Activated naive CD4-positive, alpha-beta T cell treated with anti-CD3 and anti-CD28 coated beads, Interleukin-2, amount 10 ng/mL, durations not matched to agents 7 days and 5 days (primary cell): ENCODE measurements around the gene GPR146.

ENCODE experiments used
- CTCF ChIA-PET: fragments of 350-600 bp; sonication (Branson Sonifier 250); formaldehyde crosslinking; loops from one replicate; lab custom pipeline; 2021; ENCODE audit warnings: antibody characterized with exemption; lab: Charles Lee
- DNase-seq: peaks from one replicate; pipeline ENCODE4 v3.0.0-alpha.2; 2020
- H3K27ac Mint-ChIP-seq: one replicate; pipeline ENCODE4 v1.8.0; 2021; ENCODE audit warnings: mild to moderate bottlenecking, moderate library complexity, mixed read lengths
- H3K27me3 Mint-ChIP-seq: one replicate; pipeline ENCODE4 v1.8.0; 2021; ENCODE audit warnings: mild to moderate bottlenecking, mixed read lengths
- H3K36me3 Mint-ChIP-seq: one replicate; pipeline ENCODE4 v1.8.0; 2021; ENCODE audit warnings: mixed read lengths
- H3K4me1 Mint-ChIP-seq: one replicate; pipeline ENCODE4 v1.8.0; 2021; ENCODE audit warnings: mixed read lengths
- H3K4me3 Mint-ChIP-seq: one replicate; pipeline ENCODE4 v1.8.0; 2021; ENCODE audit warnings: mild to moderate bottlenecking, moderate library complexity, mixed read lengths
- H3K9me3 Mint-ChIP-seq: one replicate; pipeline ENCODE4 v1.8.0; 2021; ENCODE audit warnings: mixed read lengths

GPR146 gene

GRCh38 chr7:1103009-1103788 is 58.9 kb downstream of the GPR146 start:
- H3K9me3 Mint-ChIP-seq, result no peaks in the 10 kb centered on the region
- peaks cover 23% of the 10 kb centered on the region for H3K4me1 Mint-ChIP-seq
- no peaks in the 10 kb centered on the region for H3K36me3 Mint-ChIP-seq
- DNase-seq, result no peak
- CTCF ChIA-PET, result interaction anchor here (0.5 to 2.0 kb wide), 5 partner anchors 16 to 127 kb away, joined by 3 to 7 read pairs (median 3); no protein-coding TSS in a partner anchor
- H3K27me3 Mint-ChIP-seq, result no peaks in the 10 kb centered on the region
- H3K27ac Mint-ChIP-seq, result no peak overlapping the region
- H3K4me3 Mint-ChIP-seq, result no peak overlapping the region

- peaks cover 23% of the 10 kb centered on the region for H3K4me1 Mint-ChIP-seq
Measured at GRCh38 chr7:1103789-1104515, 59.6 kb downstream of the GPR146 start.

GRCh38 chr7:1104516-1105179 is 60.3 kb downstream of the GPR146 start:
- DNase-seq, result no peak

More at GRCh38 chr7:1103789-1104515, 59.6 kb downstream of the GPR146 start:
- no peak overlapping the region for H3K4me3 Mint-ChIP-seq
- H3K27ac Mint-ChIP-seq, result no peak overlapping the region
- no peaks in the 10 kb centered on the region for H3K27me3 Mint-ChIP-seq
- no peak for DNase-seq
- H3K9me3 Mint-ChIP-seq, result no peaks in the 10 kb centered on the region
- CTCF ChIA-PET, result interaction anchor here (0.6 to 2.0 kb wide), 7 partner anchors 17 to 111 kb away, joined by 3 to 6 read pairs (median 3); no protein-coding TSS in a partner anchor
- no peaks in the 10 kb centered on the region for H3K36me3 Mint-ChIP-seq

GRCh38 chr7:1105189-1105588 is 60.8 kb downstream of the GPR146 start:
- Mint-ChIP-seq H3K4me3 (no peak overlapping the region), H3K27ac (no peak overlapping the region), H3K27me3 (no peaks in the 10 kb centered on the region), H3K9me3 (no peaks in the 10 kb centered on the region), H3K4me1 (peaks cover 23% of the 10 kb centered on the region), H3K36me3 (no peaks in the 10 kb centered on the region)
- no peak for DNase-seq
- CTCF ChIA-PET, result no interaction called here

More at GRCh38 chr7:1104516-1105179, 60.3 kb downstream of the GPR146 start:
- Mint-ChIP-seq H3K27ac (no peak overlapping the region), H3K4me3 (no peak overlapping the region), H3K27me3 (no peaks in the 10 kb centered on the region), H3K9me3 (no peaks in the 10 kb centered on the region), H3K4me1 (peaks cover 23% of the 10 kb centered on the region), H3K36me3 (no peaks in the 10 kb centered on the region)
- CTCF ChIA-PET, result interaction anchor here (0.7 to 1.1 kb wide), 4 partner anchors 19 to 111 kb away, joined by 3 to 4 read pairs (median 3); no protein-coding TSS in a partner anchor

GRCh38 chr7:1106063-1106792 is 61.9 kb downstream of the GPR146 start:
- H3K4me1 Mint-ChIP-seq, result peaks cover 23% of the 10 kb centered on the region
- CTCF ChIA-PET, result interaction anchor here (1.3 kb wide), 1 partner anchor 113 kb away, joined by 4 read pairs; no protein-coding TSS in a partner anchor
- no peak overlapping the region for H3K4me3 Mint-ChIP-seq
- no peak for DNase-seq
- H3K36me3 Mint-ChIP-seq, result no peaks in the 10 kb centered on the region
- H3K27ac Mint-ChIP-seq, result no peak overlapping the region
- no peaks in the 10 kb centered on the region for H3K27me3 Mint-ChIP-seq
- H3K9me3 Mint-ChIP-seq, result no peaks in the 10 kb centered on the region

GRCh38 chr7:1106793-1107421 is 62.6 kb downstream of the GPR146 start:
- Mint-ChIP-seq H3K36me3 (no peaks in the 10 kb centered on the region), H3K27me3 (no peaks in the 10 kb centered on the region), H3K4me1 (peaks cover 23% of the 10 kb centered on the region), H3K27ac (no peak overlapping the region), H3K4me3 (no peak overlapping the region), H3K9me3 (no peaks in the 10 kb centered on the region)
- CTCF ChIA-PET, result interaction anchor here (1.3 kb wide), 1 partner anchor 114 kb away, joined by 4 read pairs; no protein-coding TSS in a partner anchor
- DNase-seq, result no peak

DNA sequence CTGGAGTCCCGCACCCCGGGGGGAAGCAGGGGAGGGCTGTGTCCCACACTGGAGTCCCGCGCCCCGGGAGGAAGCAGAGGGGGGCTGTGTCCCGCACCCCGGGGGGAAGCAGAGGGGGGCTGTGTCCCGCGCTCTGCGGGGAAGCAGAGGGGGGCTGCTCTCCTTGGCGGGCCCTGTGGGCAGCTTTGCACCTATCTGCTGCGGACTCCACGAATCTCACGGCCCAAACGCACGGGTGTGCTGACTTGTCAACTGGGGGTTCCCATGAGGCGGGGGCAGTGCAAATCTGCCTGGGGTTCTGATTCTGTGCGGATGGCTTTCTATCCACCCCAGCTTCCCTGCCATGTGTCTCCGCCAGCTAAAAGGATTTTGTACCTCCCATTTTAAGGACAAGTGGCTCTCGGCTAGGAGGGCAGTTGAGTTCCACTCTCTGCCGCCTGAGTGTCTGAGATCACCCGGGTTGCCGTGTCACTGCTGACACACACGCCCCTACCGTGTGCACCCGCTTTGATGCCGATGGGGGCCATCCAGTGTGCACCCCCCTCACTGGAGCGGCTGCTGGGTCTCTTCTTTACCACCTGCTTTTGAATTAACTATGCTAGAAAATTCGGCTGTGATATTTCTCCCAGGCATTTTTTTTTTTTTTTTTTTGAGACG is 64.0 kb downstream of the GPR146 start:
- H3K27ac Mint-ChIP-seq, result no peak overlapping the region
- CTCF ChIA-PET, result no interaction called here
- H3K4me3 Mint-ChIP-seq, result no peak overlapping the region
- no peaks in the 10 kb centered on the region for H3K9me3 Mint-ChIP-seq
- no peaks in the 10 kb centered on the region for H3K27me3 Mint-ChIP-seq
- no peak for DNase-seq
- peaks cover 17% of the 10 kb centered on the region for H3K4me1 Mint-ChIP-seq
- H3K36me3 Mint-ChIP-seq, result no peaks in the 10 kb centered on the region
